ENCODE results near the gene USP11. TPM values are rescaled to one million over a fixed set of nuclear protein-coding genes. Genes with fewer than 3 reads are reported as not detected.
A peak's percentile ranks its signal among the peaks of the same experiment; 100 is the strongest.

USP11 gene
- total and polyA plus RNA-seq, 12 donors, result 20.0 to 73.0 (median 51.9) TPM

- no peak overlapping the region for H3K4me3 ChIP-seq
- ATAC-seq (no peak), DNase-seq (no peak)
- no peaks in the 10 kb centered on the region for H3K36me3 ChIP-seq
- H3K27ac ChIP-seq, result no peak overlapping the region
- 77 to 78% methylated on average over 7 of the region's 7 CpGs for WGBS, 2 donors
- TF ChIP-seq, protein P1, sequence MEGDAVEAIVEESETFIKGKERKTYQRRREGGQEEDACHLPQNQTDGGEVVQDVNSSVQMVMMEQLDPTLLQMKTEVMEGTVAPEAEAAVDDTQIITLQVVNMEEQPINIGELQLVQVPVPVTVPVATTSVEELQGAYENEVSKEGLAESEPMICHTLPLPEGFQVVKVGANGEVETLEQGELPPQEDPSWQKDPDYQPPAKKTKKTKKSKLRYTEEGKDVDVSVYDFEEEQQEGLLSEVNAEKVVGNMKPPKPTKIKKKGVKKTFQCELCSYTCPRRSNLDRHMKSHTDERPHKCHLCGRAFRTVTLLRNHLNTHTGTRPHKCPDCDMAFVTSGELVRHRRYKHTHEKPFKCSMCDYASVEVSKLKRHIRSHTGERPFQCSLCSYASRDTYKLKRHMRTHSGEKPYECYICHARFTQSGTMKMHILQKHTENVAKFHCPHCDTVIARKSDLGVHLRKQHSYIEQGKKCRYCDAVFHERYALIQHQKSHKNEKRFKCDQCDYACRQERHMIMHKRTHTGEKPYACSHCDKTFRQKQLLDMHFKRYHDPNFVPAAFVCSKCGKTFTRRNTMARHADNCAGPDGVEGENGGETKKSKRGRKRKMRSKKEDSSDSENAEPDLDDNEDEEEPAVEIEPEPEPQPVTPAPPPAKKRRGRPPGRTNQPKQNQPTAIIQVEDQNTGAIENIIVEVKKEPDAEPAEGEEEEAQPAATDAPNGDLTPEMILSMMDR (IDR thresholded peaks at IDR 0.05), result no peak
- H3K27me3 ChIP-seq, result peaks cover 0 to 71% (median 0%) of the 10 kb centered on the region in 7 donors
- H3K9me3 ChIP-seq, result no peaks in the 10 kb centered on the region
- intact Hi-C loops (cut with DNase I), result no loop called here
- H3K4me1 ChIP-seq, result no peaks in the 10 kb centered on the region
These were observed 33.8 kb downstream of the USP11 start for GRCh38 chrX:47266643-47267042.

GRCh38 chrX:47272013-47272408, 39.2 kb downstream of the USP11 start:
- WGBS, 2 donors, result 57 to 59% methylated on average over 2 of the region's 2 CpGs

GRCh38 chrX:47273011-47273730, 40.4 kb downstream of the USP11 start:
- H3K27ac ChIP-seq, result no peak overlapping the region
- DNase-seq (no peak), ATAC-seq (peak in 1 of 8 donors; percentile 38)
- no peaks in the 10 kb centered on the region for H3K4me1 ChIP-seq
- H3K36me3 ChIP-seq, result no peaks in the 10 kb centered on the region
- WGBS, 2 donors, result 75 to 95% methylated on average over 6 to 7 of the region's 7 CpGs
- intact Hi-C loops (cut with DNase I), result no loop called here
- peaks cover 0 to 56% (median 0%) of the 10 kb centered on the region in 7 donors for H3K27me3 ChIP-seq
- TF ChIP-seq, protein P1 (IDR thresholded peaks at IDR 0.05), result no peak
- H3K4me3 ChIP-seq, result no peak overlapping the region
- no peaks in the 10 kb centered on the region for H3K9me3 ChIP-seq

More at GRCh38 chrX:47272013-47272408, 39.2 kb downstream of the USP11 start:
- Histone ChIP-seq H3K27me3 (peaks cover 0 to 59% (median 0%) of the 10 kb centered on the region in 7 donors), H3K4me3 (no peak overlapping the region), H3K9me3 (no peaks in the 10 kb centered on the region), H3K27ac (no peak overlapping the region), H3K36me3 (no peaks in the 10 kb centered on the region), H3K4me1 (no peaks in the 10 kb centered on the region)
- TF ChIP-seq, protein P1 (IDR thresholded peaks at IDR 0.05), result no peak
- DNase-seq (no peak), ATAC-seq (no peak)
- intact Hi-C loops (cut with DNase I), result no loop called here

- ATAC-seq, result no peak
- H3K9me3 ChIP-seq, result no peaks in the 10 kb centered on the region
- DNase-seq, result no peak
- no peaks in the 10 kb centered on the region for H3K36me3 ChIP-seq
- 51 to 56% methylated on average over 2 of the region's 2 CpGs for WGBS, 2 donors
- H3K27me3 ChIP-seq, result peaks cover 0 to 54% (median 0%) of the 10 kb centered on the region in 7 donors
- H3K4me1 ChIP-seq, result no peaks in the 10 kb centered on the region
- intact Hi-C loops (cut with DNase I), result no loop called here
- no peak overlapping the region for H3K27ac ChIP-seq
- no peak overlapping the region for H3K4me3 ChIP-seq
- TF ChIP-seq, protein P1 (IDR thresholded peaks at IDR 0.05), result no peak
These were observed 45.9 kb downstream of the USP11 start for GRCh38 chrX:47278691-47279090.

Data from heart right ventricle (tissue), 16 donors.